Measurements from ENCODE around the gene CDH2.

DNA sequence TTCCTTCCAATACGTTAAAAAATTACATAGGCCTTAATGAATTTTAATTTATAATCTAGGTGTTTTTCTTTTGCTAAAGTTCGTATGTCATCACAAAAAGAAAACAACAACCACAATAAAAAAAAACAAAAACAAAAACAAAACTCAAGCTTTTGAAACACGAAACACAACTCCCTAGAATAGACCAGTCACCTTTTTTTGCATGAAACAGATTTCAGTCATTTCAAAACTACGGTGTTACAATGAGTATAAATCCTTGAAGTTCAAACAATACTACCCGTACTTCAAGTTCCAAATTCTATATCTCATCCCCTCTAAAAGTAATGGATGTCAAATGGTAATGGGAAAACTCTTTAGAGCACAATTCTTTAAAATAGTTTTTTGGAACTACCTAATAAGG lies 142.4 kb downstream of the CDH2 start:
- TF ChIP-seq, protein P1, sequence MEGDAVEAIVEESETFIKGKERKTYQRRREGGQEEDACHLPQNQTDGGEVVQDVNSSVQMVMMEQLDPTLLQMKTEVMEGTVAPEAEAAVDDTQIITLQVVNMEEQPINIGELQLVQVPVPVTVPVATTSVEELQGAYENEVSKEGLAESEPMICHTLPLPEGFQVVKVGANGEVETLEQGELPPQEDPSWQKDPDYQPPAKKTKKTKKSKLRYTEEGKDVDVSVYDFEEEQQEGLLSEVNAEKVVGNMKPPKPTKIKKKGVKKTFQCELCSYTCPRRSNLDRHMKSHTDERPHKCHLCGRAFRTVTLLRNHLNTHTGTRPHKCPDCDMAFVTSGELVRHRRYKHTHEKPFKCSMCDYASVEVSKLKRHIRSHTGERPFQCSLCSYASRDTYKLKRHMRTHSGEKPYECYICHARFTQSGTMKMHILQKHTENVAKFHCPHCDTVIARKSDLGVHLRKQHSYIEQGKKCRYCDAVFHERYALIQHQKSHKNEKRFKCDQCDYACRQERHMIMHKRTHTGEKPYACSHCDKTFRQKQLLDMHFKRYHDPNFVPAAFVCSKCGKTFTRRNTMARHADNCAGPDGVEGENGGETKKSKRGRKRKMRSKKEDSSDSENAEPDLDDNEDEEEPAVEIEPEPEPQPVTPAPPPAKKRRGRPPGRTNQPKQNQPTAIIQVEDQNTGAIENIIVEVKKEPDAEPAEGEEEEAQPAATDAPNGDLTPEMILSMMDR (conservative IDR thresholded peaks at IDR 0.05): no peak
- TF ChIP-seq EZH2 (IDR thresholded peaks at IDR 0.05; ENCODE audit: low read depth): no peak
